CD4-positive, alpha-beta T cell treated with Interleukin-15 for 1 hour (primary cell): ENCODE data around the gene LAIR1.
"Not testable (repeated sequence)": the region's sequence is repeated elsewhere in the genome, so short reads cannot be mapped to it uniquely, and the experiment has no call there.

Experiments used
- DNase-seq: peaks from one replicate; pipeline ENCODE4 v3.0.0-alpha.2; 2020

The LAIR1 gene

DNA sequence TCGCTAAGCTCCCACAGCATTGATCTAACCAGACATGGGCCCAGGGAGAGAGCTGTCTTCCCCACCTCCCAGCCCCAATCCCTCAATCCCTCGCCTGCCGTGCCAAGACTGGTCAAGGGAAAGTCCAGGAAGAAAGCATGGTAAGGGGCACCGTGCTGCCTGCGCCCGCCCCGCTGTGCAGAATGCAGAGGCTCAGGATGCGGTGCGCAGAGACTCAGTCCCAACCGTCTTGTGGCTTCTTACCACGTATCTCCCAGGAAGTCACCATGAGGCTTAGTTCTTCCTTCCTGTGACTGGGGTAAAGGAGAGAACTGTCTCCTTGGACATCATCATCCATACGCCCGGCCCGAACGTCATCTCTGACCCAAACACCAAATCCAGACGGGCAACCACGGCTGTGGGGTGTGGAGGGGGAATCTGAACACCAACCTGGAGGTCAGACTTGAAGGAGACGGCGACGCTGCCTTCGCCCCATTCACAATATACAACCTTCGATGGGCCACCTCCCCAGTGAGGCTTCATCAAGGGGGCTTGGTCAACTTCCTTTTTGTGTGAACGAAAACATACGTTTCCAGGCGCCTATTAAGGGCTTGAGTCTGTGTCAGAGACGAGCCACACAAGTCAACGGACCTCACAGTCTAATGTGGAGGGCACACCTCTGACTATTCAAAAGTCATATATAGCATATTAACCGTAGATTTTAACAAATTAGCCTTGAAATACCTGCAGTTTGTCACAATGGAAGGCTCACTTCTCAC lies 10.6 kb upstream of the LAIR1 start:
- DNase-seq, result peak; percentile 51

- peak; percentile 75 for DNase-seq
Observed at GRCh38 chr19:54373781-54374631, 9.3 kb upstream of the LAIR1 start.

- DNase-seq, result not testable (repeated sequence)
Observed at GRCh38 chr19:54371453-54371852, 6.7 kb upstream of the LAIR1 start.

GRCh38 chr19:54370434-54370796 lies 5.7 kb upstream of the LAIR1 start:
- peak; percentile 62 for DNase-seq

DNA sequence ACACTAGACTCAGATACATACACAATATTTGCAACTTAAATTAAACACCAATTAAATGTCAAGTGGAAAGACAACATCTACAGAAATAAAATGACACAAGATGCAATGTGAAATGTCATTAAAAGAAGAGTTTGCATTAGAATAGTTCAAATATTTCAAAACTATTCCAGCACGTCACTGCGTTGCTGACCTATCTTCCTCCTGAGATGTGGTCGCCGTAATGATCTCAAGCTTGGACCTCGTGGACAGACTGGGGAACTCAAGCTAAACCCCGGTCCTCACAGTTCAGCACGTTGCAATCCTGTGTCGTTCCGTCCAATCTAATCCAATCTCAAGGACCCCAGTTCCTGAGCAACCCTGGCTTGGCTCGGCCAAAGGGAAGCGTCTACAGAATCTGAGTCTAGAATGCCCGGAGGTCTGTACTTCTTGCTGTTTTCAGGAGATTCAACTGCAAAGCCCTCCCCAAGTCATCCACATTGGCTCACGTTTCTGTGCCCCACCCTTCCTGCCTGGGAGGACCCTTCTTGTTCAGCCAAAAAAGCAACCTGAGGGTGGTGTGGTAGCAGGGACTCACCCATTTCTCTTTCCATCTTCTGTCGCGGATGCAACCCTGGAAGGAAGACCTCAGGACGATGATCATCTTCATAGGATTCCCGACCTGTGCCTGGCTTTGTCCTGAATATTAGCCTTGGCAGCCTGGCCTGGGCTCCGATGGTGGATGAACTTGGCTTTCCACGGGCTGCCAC lies 5.1 kb upstream of the LAIR1 start:
- DNase-seq, result not testable (repeated sequence)

DNA sequence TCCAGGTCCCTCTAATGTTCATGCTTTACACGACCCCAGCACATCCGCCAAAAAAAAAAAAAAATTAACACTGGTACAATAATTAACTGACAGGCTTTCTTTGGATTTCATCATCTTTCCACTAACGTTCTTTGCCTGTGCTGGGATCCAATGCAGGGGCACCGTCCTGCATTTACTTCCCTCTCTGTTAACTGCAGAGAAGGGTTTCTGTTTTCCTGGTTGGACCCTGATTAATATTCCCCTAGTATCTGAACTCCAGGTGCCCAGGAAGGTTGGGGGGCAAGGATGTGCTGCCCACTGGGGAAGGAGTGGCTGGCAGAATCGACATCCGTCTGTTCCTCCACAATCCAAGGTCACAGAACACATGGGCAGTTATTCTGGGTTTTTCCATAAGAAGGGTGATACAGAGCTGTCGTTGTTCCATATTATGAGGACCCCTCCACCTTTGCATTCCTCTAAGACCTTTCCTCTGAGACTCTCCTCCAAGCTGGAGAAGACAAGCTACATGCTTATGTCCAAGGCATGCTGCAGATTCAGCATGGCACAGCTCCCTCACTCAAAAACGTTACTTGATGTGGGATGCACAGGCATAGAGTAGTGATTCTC lies 4.5 kb upstream of the LAIR1 start:
- no peak for DNase-seq

DNA sequence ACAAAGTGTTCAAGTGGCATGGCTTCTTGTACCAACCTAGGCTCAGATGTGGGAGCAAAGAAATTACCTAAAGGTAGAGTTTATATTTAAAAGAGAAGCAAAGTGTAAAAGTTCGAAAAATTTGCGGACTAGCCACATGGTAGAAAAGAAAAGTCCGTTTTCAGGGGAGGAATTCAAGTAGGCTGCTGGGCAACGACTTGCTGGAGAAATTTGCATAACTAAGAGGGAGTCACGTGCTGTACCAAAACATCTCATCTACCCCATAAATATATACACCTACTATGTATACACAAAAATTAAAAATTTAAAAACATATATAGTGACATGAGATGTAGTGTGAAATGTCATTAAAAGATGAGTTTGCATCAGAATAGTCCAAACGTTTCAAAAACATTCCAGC lies 2.1 kb upstream of the LAIR1 start:
- no peak for DNase-seq

DNA sequence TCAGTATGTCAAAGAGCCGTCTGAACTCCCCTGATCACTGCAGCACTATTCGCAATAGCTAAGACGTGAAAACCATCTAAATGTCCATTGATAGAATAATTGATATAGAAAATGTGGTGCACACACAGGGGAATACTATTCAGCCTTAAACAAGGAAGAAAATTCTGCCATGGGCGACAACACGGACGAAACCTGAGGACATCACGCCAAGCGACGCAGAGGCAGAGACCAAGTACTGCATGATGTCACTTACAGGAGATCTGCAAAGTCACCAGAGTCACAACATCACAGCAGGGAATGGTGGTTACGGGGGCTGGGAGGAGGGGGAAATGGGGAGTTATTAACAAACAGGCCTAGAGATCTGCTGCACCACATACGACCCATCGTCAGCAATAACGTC lies 1.1 kb upstream of the LAIR1 start:
- not testable (repeated sequence) for DNase-seq

DNA sequence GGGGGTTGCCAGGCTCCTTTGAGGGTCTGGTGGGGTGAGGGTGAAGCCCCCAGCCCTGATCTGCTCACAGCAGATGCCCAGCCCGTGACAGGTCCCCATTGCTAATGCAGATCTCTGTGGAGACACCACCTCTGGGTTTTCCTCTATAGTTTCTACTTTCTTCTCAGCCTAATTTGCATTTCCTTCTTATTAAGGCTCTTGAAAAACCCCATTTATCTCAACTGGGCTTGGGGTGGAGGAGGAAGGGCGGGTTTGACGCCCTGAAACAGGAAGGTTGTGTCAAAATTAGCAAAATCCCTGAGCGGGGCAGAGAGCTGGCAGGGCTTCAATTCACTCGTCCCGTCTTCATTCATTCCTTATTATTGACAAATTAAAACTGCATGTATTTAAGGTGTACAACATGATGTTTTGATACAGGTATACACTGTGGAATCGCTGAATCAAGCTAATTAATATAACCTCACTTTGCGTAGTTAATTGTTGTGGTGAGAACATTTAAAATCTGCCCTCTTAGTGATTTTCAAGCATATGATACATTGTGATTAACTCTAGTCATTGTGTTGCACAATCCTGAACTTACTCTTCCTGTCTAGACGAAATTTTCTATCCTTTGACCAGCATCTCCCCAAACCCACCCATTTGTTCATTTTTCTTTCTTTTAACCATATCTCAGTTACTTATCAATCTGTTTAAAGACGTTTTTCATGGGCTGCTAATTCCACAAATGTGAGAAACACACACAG lies 2.9 kb downstream of the LAIR1 start:
- not testable (repeated sequence) for DNase-seq

GRCh38 chr19:54359149-54359820 lies 5.4 kb downstream of the LAIR1 start:
- peak; percentile 79 for DNase-seq

DNA sequence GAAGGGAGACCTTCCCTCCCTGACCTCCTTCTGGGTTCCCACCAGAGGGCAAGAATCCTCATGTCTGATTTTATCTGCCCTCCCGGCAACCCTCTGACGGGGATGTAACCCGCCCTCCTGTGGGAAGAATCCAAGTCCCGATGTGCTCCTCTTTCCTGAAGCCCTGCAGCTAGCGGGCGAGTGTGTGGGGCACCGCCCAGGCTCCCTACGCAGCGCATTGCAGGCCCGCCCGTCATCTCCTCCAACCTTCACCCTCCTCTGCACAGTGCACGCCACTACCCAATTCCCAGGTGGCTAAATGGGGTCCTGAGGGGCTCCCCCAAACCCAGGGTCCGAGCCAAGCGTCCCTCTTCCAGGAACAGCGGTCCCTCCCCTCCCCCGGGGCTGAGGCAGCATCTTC lies 7.3 kb downstream of the LAIR1 start:
- DNase-seq, result no peak

GRCh38 chr19:54356444-54357056 lies 8.2 kb downstream of the LAIR1 start:
- no peak for DNase-seq

GRCh38 chr19:54355675-54356074 lies 9.1 kb downstream of the LAIR1 start:
- DNase-seq, result no peak

- DNase-seq, result no peak
Observed at GRCh38 chr19:54354761-54355160, 10.0 kb downstream of the LAIR1 start.

- no peak for DNase-seq
Observed at GRCh38 chr19:54352546-54352945, 12.2 kb downstream of the LAIR1 start.

DNA sequence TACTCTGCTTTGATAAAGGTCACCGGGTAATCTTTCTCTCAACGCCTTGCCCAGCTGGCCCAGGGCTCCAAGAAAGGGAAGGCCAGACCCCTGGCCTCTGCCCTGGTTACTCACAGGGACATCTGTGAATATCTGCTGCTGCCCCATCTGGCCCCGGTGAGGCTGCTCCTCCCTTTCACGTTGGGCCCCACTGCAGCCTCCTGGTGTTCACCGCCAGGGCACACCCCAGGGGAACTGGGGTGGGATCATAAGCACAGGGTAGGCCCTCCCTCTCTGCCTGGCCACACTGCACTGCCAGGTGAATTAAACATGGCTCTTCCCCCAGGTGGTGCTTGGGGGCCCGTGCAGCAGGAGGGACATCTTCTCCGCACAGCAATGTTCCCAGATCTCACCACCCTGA lies 12.7 kb downstream of the LAIR1 start:
- no peak for DNase-seq

DNA sequence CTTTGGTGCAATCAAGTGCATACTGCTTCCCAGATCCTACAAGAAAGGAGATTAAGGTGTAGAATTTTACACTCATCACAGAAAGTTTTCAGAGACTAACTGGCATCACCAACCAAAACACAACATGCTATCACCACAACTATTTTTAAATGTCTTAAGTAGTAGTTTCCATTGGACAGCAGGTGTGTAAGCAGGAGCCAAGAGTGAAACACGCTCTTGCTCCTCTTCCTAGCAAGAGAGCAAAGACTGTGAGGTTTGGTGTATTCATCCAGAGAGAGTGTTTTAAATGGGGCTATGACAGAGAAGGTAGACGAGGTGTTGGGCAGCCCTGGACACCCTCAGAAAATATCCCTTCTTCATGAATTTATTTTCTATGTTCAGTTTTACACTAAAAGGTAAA lies 13.3 kb downstream of the LAIR1 start:
- DNase-seq, result no peak

GRCh38 chr19:54345938-54346386 lies 18.8 kb downstream of the LAIR1 start:
- DNase-seq, result peak; percentile 46

DNA sequence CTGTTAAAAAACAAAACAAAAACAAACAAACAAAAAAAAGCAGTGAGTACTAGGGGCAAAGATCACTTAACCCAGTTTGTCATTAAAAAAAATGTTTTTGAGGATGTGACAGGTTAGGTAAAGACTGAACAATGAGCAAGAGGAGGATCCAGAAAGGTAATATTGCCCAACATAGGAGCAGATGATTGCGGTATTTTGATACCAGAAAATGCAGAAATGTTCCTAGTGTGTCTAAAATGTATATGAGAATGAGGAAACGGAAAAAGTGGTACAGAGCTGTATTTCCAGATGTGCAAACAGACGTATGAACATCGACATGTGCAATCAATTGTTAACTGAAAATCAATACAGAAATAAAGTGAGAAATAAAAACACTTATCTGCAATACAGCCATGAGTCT lies 20.9 kb downstream of the LAIR1 start:
- DNase-seq, result no peak

GRCh38 chr19:54341295-54341694 lies 23.4 kb downstream of the LAIR1 start:
- no peak for DNase-seq
